Mucosa of descending colon (tissue), 3 donors: ENCODE measurements around the gene ENSA. TPM values are rescaled to one million over a fixed set of nuclear protein-coding genes. Genes with fewer than 3 reads are reported as not detected.
A peak's percentile ranks its signal among the peaks of the same experiment; 100 is the strongest.

ENCODE experiments used
- ATAC-seq: fragments of 200-7000 bp; cut with Tn5 transposase; one replicate; pipeline ENCODE4 v1.9.1; 2020; ENCODE audit warnings: mild to moderate bottlenecking, moderate library complexity
- DNase-seq, 3 donors: peaks; one replicate each; pipeline ENCODE4 v3.0.0-alpha.2; 2020
- H3K36me3 ChIP-seq: fragments of 200-600 bp; one replicate; pipeline ENCODE4 v1.8.0; 2021; ENCODE audit warnings: low read depth, mild to moderate bottlenecking
- H3K4me1 ChIP-seq: fragments of 200-600 bp; one replicate; pipeline ENCODE4 v1.8.0; 2021; ENCODE audit warnings: low read depth, mild to moderate bottlenecking
- H3K4me3 ChIP-seq: fragments of 200-600 bp; one replicate; pipeline ENCODE4 v1.8.0; 2021; ENCODE audit warnings: mild to moderate bottlenecking
- H3K9me3 ChIP-seq: fragments of 200-600 bp; one replicate; pipeline ENCODE4 v1.8.0; 2021; ENCODE audit warnings: mild to moderate bottlenecking
- CTCF ChIP-seq: fragments of 200-600 bp; IDR thresholded peaks from one replicate; pipeline ENCODE4 v1.8.0; 2022; ENCODE audit warnings: antibody characterized with exemption, mild to moderate bottlenecking
- intact Hi-C, 2 donors: fragments of 100-400 bp; cut with DNase I in 1 of 2; cut with micrococcal nuclease in 1 of 2; formaldehyde crosslinking; loops; one replicate each; pipeline versions ENCODE4 v1.11.0 to v1.11.1; 2022; cut with DNase I, micrococcal nuclease
- long read RNA-seq, 2 donors: library from polyadenylated mRNA; unstranded; transcript quantifications; one replicate each; pipeline ENCODE4 v2.0.0, GENCODE V29; 2019 to 2021
- total RNA-seq, 3 donors: library from RNA; stranded (reverse); fragmentation: NEBNext Ultra II Directional in 2 of 3; extraction: Animal tissue kit (Norgen Biotek cat#: 25700) in 2 of 3; gene quantifications; one replicate each; pipeline versions ENCODE4 v1.2.1 to v1.2.4, GENCODE V29; 2021 to 2023
- donor health status: DM: no; HTN: no; CAD: no; lungs with moderate emphysema.
- donor health status: DM: no; HTN: no; CAD: no.
- donor health status: DM: no; HTN: yes; CAD: no.

The ENSA gene
- 100 to 1,000 TPM; 174 to 213 (median 194) TPM for total RNA-seq
- long read RNA-seq, donor 1, transcript ENSA-208 (4 exons, 2,085 nt): minor isoform, 30 of 80 reads
- long read RNA-seq, donor 1, transcript ENSA-201 (3 exons, 2,818 nt): major isoform, 37 of 80 reads
- long read RNA-seq, donor 1, partial matches to known transcripts: 3 of 80 reads
- long read RNA-seq, donor 1, other reads (novel, unspliced or antisense): 4 of 80 reads
- long read RNA-seq, donor 2, transcript ENSA-205 (4 exons, 792 nt): minor isoform, 5 of 46 reads
- long read RNA-seq, donor 2, transcript ENSA-201 (3 exons, 2,818 nt): minor isoform, 5 of 46 reads
- long read RNA-seq, donor 2, transcript ENSA-208 (4 exons, 2,085 nt): major isoform, 27 of 46 reads
- long read RNA-seq, donor 2, partial matches to known transcripts: 0 of 46 reads
- long read RNA-seq, donor 2, other reads (novel, unspliced or antisense): 4 of 46 reads

GRCh38 chr1:150629115-150629928 is at the start of gene ENSA:
TSS of gene ENSA (minus strand) at chr1:150629612. CDS start at chr1:150629470, 142 bp downstream.
- ATAC-seq (peak; percentile 95), DNase-seq (peak; percentile 95 to 98 (median 97))
- no peak for TF ChIP-seq CTCF
- Histone ChIP-seq H3K36me3 (peaks cover 7% of the 10 kb centered on the region), H3K4me3 (peak within 1 kb of the TSS; percentile 31), H3K9me3 (no peaks in the 10 kb centered on the region), H3K4me1 (peaks cover 22% of the 10 kb centered on the region)
- intact Hi-C loops: loop anchor here in 1 of 2 donors (10.0 kb wide), 1 partner anchor 75 kb away; no protein-coding TSS in a partner anchor

GRCh38 chr1:150678988-150679387 is 49.6 kb upstream of the ENSA start:
- Histone ChIP-seq H3K4me3 (no peak overlapping the region), H3K36me3 (no peaks in the 10 kb centered on the region), H3K4me1 (no peaks in the 10 kb centered on the region), H3K9me3 (no peaks in the 10 kb centered on the region)
- ATAC-seq (no peak), DNase-seq (no peak)
- intact Hi-C loops: no loop called here
- TF ChIP-seq CTCF: no peak

- Histone ChIP-seq H3K9me3 (no peaks in the 10 kb centered on the region), H3K4me3 (no peak overlapping the region), H3K4me1 (peaks cover 2% of the 10 kb centered on the region), H3K36me3 (no peaks in the 10 kb centered on the region)
- ATAC-seq (no peak), DNase-seq (no peak)
- no peak for TF ChIP-seq CTCF
- intact Hi-C loops: no loop called here
Measured at GRCh38 chr1:150674881-150675280, 45.5 kb upstream of the ENSA start.

GRCh38 chr1:150663321-150663720 is 33.9 kb upstream of the ENSA start:
- H3K9me3 ChIP-seq: no peaks in the 10 kb centered on the region
- TF ChIP-seq CTCF: no peak
- H3K4me1 ChIP-seq: peaks cover 17% of the 10 kb centered on the region
- intact Hi-C loops: no loop called here
- no peak overlapping the region for H3K4me3 ChIP-seq
- H3K36me3 ChIP-seq: peaks cover 8% of the 10 kb centered on the region
- DNase-seq (no peak), ATAC-seq (no peak)

GRCh38 chr1:150662811-150663210 is 33.4 kb upstream of the ENSA start:
- intact Hi-C loops: no loop called here
- ATAC-seq (no peak), DNase-seq (no peak)
- Histone ChIP-seq H3K36me3 (peaks cover 8% of the 10 kb centered on the region), H3K4me3 (no peak overlapping the region), H3K4me1 (peaks cover 13% of the 10 kb centered on the region), H3K9me3 (no peaks in the 10 kb centered on the region)
- TF ChIP-seq CTCF: no peak
